Measurements from ENCODE around the gene SPACA7.

Gene SPACA7

DNA sequence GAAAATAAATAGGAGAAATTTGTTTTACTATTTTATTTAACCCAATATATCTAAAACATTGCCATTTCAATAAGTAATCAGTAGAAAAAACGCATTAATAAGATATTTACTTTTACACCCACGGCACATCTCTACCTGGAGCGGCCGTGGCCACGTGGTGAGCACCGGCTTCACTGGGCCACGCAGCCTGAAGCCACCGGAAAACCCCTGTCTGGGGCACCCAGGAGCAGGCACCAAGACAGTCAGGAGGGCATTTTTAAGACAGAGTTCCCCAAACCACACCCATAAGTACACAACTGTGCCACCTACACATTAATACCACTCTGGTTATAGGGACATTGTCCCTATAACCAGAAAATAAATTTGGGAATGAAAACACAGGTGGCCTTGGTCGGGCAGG lies 80.9 kb downstream of the SPACA7 start:
- no peak overlapping the region for H3K4me2 ChIP-seq (ENCODE audit: low read depth, low read length, poor library complexity, severe bottlenecking)

GRCh38 chr13:112457485-112457884 lies 81.3 kb downstream of the SPACA7 start:
- H3K79me2 ChIP-seq (ENCODE audit: insufficient read depth, low read length), result no peaks in the 10 kb centered on the region
- H3K9me3 ChIP-seq (ENCODE audit: insufficient read depth, low read length), result peaks cover 4% of the 10 kb centered on the region; the same call in 1 of the 2 replicates
- no peaks in the 10 kb centered on the region for H3K27me3 ChIP-seq (ENCODE audit: low read length)
- no peaks in the 10 kb centered on the region for H3F3A ChIP-seq (ENCODE audit: insufficient read depth)
- H3K9ac ChIP-seq (ENCODE audit: low read length), result no peak overlapping the region
- H3K27ac ChIP-seq (ENCODE audit: low read depth, low read length), result no peak overlapping the region
- TF ChIP-seq, protein P1, sequence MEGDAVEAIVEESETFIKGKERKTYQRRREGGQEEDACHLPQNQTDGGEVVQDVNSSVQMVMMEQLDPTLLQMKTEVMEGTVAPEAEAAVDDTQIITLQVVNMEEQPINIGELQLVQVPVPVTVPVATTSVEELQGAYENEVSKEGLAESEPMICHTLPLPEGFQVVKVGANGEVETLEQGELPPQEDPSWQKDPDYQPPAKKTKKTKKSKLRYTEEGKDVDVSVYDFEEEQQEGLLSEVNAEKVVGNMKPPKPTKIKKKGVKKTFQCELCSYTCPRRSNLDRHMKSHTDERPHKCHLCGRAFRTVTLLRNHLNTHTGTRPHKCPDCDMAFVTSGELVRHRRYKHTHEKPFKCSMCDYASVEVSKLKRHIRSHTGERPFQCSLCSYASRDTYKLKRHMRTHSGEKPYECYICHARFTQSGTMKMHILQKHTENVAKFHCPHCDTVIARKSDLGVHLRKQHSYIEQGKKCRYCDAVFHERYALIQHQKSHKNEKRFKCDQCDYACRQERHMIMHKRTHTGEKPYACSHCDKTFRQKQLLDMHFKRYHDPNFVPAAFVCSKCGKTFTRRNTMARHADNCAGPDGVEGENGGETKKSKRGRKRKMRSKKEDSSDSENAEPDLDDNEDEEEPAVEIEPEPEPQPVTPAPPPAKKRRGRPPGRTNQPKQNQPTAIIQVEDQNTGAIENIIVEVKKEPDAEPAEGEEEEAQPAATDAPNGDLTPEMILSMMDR (IDR thresholded peaks at IDR 0.05; ENCODE audit: insufficient read depth, low read length, poor library complexity, severe bottlenecking), result no peak
- TF ChIP-seq EZH2phosphoT487 (conservative IDR thresholded peaks at IDR 0.05; ENCODE audit: low read length), result no peak
- H4K20me1 ChIP-seq (ENCODE audit: low read depth, low read length), result no peaks in the 10 kb centered on the region
- no peaks in the 10 kb centered on the region for H3K36me3 ChIP-seq (ENCODE audit: low read length)
- H3K9me2 ChIP-seq (replicated peaks; ENCODE audit: insufficient read depth, low read length), result no peaks in the 10 kb centered on the region
- H3K4me3 ChIP-seq (ENCODE audit: insufficient read depth, low read length, poor library complexity, severe bottlenecking), result no peak overlapping the region
- no peak overlapping the region for H3K4me2 ChIP-seq (ENCODE audit: low read depth, low read length, poor library complexity, severe bottlenecking)
- no peak overlapping the region for H2AFZ ChIP-seq (ENCODE audit: low read depth, low read length, severe bottlenecking)

More for the DNA sequence above, 80.9 kb downstream of the SPACA7 start:
- H3F3A ChIP-seq (ENCODE audit: insufficient read depth), result no peaks in the 10 kb centered on the region
- no peak overlapping the region for H2AFZ ChIP-seq (ENCODE audit: low read depth, low read length, severe bottlenecking)
- H3K36me3 ChIP-seq (ENCODE audit: low read length), result no peaks in the 10 kb centered on the region
- no peaks in the 10 kb centered on the region for H3K27me3 ChIP-seq (ENCODE audit: low read length)
- no peaks in the 10 kb centered on the region for H4K20me1 ChIP-seq (ENCODE audit: low read depth, low read length)
- no peaks in the 10 kb centered on the region for H3K9me2 ChIP-seq (replicated peaks; ENCODE audit: insufficient read depth, low read length)
- H3K4me3 ChIP-seq (ENCODE audit: insufficient read depth, low read length, poor library complexity, severe bottlenecking), result no peak overlapping the region
- H3K9me3 ChIP-seq (ENCODE audit: insufficient read depth, low read length), result peaks cover 4% of the 10 kb centered on the region; the same call in 1 of the 2 replicates
- H3K79me2 ChIP-seq (ENCODE audit: insufficient read depth, low read length), result no peaks in the 10 kb centered on the region
- no peak overlapping the region for H3K9ac ChIP-seq (ENCODE audit: low read length)
- TF ChIP-seq EZH2phosphoT487 (conservative IDR thresholded peaks at IDR 0.05; ENCODE audit: low read length), result no peak
- TF ChIP-seq, protein P1 (IDR thresholded peaks at IDR 0.05; ENCODE audit: insufficient read depth, low read length, poor library complexity, severe bottlenecking), result no peak
- no peak overlapping the region for H3K27ac ChIP-seq (ENCODE audit: low read depth, low read length)

GRCh38 chr13:112462408-112462807 lies 86.3 kb downstream of the SPACA7 start:
- Histone ChIP-seq H3K9me2 (replicated peaks; ENCODE audit: insufficient read depth, low read length) (no peaks in the 10 kb centered on the region), H3K4me3 (ENCODE audit: insufficient read depth, low read length, poor library complexity, severe bottlenecking) (no peak overlapping the region), H3K9me3 (ENCODE audit: insufficient read depth, low read length) (peaks cover 4% of the 10 kb centered on the region; the same call in 1 of the 2 replicates), H3F3A (ENCODE audit: insufficient read depth) (no peaks in the 10 kb centered on the region), H3K36me3 (ENCODE audit: low read length) (no peaks in the 10 kb centered on the region; the same call in 1 of the 2 replicates), H3K27me3 (ENCODE audit: low read length) (no peaks in the 10 kb centered on the region), H3K4me2 (ENCODE audit: low read depth, low read length, poor library complexity, severe bottlenecking) (no peak overlapping the region), H3K27ac (ENCODE audit: low read depth, low read length) (no peak overlapping the region), H4K20me1 (ENCODE audit: low read depth, low read length) (no peaks in the 10 kb centered on the region), H3K9ac (ENCODE audit: low read length) (no peak overlapping the region), H3K79me2 (ENCODE audit: insufficient read depth, low read length) (no peaks in the 10 kb centered on the region), H2AFZ (ENCODE audit: low read depth, low read length, severe bottlenecking) (no peak overlapping the region)
- TF ChIP-seq, protein P1 (IDR thresholded peaks at IDR 0.05; ENCODE audit: insufficient read depth, low read length, poor library complexity, severe bottlenecking), result no peak
- no peak for TF ChIP-seq EZH2phosphoT487 (conservative IDR thresholded peaks at IDR 0.05; ENCODE audit: low read length)

Data from SU-DHL-6 (cell line).